ENCODE results near the gene TMEM233.

Gene TMEM233

DNA sequence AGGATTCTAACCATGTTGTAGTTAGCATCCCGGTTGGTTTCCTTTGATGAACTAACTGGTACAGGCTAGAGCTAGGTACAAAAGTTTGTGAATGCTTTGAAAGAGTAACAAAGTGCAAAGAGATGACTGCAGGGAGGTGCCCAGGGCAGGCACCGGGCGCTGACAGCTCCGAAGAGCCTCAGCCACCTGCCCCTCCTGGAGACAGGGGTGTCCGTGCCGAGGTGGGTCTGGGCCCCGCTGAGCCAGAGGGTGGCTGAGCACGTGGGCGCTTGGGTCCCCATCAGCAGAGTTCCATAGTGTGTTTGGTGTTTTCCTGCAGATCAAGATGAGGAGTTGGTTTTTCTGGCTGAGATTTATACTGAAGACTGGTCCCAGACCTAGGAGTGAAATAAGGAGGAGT is 94.3 kb downstream of the TMEM233 start:
- no peak for ATAC-seq
- TF ChIP-seq, protein P1, sequence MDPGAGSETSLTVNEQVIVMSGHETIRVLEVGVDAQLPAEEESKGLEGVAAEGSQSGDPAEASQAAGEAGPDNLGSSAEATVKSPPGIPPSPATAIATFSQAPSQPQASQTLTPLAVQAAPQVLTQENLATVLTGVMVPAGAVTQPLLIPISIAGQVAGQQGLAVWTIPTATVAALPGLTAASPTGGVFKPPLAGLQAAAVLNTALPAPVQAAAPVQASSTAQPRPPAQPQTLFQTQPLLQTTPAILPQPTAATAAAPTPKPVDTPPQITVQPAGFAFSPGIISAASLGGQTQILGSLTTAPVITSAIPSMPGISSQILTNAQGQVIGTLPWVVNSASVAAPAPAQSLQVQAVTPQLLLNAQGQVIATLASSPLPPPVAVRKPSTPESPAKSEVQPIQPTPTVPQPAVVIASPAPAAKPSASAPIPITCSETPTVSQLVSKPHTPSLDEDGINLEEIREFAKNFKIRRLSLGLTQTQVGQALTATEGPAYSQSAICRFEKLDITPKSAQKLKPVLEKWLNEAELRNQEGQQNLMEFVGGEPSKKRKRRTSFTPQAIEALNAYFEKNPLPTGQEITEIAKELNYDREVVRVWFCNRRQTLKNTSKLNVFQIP (CRISPR knock-in tag; IDR thresholded peaks at IDR 0.05; ENCODE audit: borderline replicate concordance, low read depth), result no peak
- TF ChIP-seq SNAI2 (CRISPR knock-in tag; IDR thresholded peaks at IDR 0.05) (no peak), ZNF70 (CRISPR knock-in tag; IDR thresholded peaks at IDR 0.05) (no peak), ISL1 (CRISPR knock-in tag; IDR thresholded peaks at IDR 0.05) (no peak), ARNTL (CRISPR knock-in tag; IDR thresholded peaks at IDR 0.05; ENCODE audit: borderline replicate concordance, low read depth) (no peak), ZFP3 (CRISPR knock-in tag; IDR thresholded peaks at IDR 0.05) (no peak)
- TF ChIP-seq, protein P2, sequence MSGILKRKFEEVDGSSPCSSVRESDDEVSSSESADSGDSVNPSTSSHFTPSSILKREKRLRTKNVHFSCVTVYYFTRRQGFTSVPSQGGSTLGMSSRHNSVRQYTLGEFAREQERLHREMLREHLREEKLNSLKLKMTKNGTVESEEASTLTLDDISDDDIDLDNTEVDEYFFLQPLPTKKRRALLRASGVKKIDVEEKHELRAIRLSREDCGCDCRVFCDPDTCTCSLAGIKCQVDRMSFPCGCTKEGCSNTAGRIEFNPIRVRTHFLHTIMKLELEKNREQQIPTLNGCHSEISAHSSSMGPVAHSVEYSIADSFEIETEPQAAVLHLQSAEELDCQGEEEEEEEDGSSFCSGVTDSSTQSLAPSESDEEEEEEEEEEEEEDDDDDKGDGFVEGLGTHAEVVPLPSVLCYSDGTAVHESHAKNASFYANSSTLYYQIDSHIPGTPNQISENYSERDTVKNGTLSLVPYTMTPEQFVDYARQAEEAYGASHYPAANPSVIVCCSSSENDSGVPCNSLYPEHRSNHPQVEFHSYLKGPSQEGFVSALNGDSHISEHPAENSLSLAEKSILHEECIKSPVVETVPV (CRISPR knock-in tag; IDR thresholded peaks at IDR 0.05), result no peak

DNA sequence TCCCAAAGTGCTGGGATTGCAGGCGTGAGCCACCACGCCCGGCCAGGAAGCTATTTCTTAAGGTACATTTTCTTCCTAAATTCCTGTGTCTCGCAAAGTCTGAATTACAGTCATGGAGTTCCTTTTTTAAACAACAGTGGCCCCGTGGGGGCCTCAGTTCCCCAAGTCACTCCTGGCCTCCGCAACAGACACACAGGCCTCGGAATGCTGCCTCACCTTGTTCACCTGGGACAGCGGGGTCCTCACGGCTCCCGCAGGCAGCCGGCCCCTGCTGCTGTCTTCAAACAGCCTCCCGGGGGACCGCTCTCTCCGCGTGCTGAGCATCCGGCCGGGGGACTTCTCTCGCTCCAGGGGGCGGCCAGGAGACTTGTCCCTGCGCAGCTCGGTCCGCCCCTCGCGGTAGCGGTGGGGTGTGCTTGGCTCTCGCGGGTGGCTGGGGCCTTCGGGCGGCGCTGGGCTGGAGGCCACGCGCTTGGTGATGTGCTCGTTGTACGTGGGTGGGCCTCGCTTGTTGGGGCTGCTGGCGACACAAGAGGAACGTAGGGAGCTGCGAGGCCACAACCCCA is 96.4 kb downstream of the TMEM233 start:
- no peak for ATAC-seq

DNA sequence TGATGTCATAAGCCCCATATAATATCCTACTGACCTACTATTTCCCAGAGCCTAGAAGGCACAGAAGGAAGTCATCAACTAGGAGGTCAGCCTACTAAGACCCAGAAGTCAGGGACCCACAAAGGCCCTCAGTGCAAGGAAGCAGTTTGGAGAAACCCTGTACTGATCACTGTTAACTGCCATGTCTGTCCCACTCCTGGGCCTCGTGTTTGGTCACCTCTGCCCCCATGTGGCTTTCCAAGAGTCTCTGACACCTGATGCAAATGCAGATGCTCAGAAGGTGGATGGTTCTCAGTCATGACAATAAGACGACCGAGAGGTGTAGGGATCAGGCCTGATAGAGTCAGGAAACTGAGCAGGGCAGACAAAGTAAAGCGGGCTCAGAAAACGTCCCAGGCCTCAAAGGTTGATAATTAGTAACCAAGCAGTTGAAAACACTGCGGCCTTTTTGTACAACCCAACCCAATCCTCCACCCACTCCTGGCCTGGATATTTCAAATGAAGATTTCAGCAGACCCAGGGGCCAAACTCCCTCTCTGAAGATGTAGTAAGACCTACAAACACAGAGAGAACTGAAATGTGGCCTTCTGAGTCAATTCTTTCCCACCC is 97.7 kb downstream of the TMEM233 start:
- ATAC-seq, result no peak
- TF ChIP-seq, protein P3, sequence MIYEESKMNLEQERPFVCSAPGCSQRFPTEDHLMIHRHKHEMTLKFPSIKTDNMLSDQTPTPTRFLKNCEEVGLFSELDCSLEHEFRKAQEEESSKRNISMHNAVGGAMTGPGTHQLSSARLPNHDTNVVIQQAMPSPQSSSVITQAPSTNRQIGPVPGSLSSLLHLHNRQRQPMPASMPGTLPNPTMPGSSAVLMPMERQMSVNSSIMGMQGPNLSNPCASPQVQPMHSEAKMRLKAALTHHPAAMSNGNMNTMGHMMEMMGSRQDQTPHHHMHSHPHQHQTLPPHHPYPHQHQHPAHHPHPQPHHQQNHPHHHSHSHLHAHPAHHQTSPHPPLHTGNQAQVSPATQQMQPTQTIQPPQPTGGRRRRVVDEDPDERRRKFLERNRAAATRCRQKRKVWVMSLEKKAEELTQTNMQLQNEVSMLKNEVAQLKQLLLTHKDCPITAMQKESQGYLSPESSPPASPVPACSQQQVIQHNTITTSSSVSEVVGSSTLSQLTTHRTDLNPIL (CRISPR knock-in tag; IDR thresholded peaks at IDR 0.05; ENCODE audit: low read depth), result no peak
- TF ChIP-seq GLIS3 (CRISPR knock-in tag; IDR thresholded peaks at IDR 0.05) (no peak), RARB (CRISPR knock-in tag; IDR thresholded peaks at IDR 0.05) (no peak), ZNF565 (CRISPR knock-in tag; conservative IDR thresholded peaks at IDR 0.05; ENCODE audit: low read depth) (no peak), ESRRG (CRISPR knock-in tag; IDR thresholded peaks at IDR 0.05) (no peak), TCF4 (CRISPR knock-in tag; IDR thresholded peaks at IDR 0.05; ENCODE audit: borderline replicate concordance) (no peak), ARNTL (CRISPR knock-in tag; IDR thresholded peaks at IDR 0.05; ENCODE audit: borderline replicate concordance, low read depth) (no peak), ZC3H10 (CRISPR knock-in tag; IDR thresholded peaks at IDR 0.05) (no peak), ZFP30 (CRISPR knock-in tag; IDR thresholded peaks at IDR 0.05) (no peak), BACH2 (CRISPR knock-in tag; IDR thresholded peaks at IDR 0.05; ENCODE audit: borderline replicate concordance) (no peak), ZNF8 (CRISPR knock-in tag; IDR thresholded peaks at IDR 0.05) (no peak), ZFP3 (CRISPR knock-in tag; IDR thresholded peaks at IDR 0.05) (no peak), CSDC2 (CRISPR knock-in tag; IDR thresholded peaks at IDR 0.05) (no peak)
- TF ChIP-seq, protein P4, sequence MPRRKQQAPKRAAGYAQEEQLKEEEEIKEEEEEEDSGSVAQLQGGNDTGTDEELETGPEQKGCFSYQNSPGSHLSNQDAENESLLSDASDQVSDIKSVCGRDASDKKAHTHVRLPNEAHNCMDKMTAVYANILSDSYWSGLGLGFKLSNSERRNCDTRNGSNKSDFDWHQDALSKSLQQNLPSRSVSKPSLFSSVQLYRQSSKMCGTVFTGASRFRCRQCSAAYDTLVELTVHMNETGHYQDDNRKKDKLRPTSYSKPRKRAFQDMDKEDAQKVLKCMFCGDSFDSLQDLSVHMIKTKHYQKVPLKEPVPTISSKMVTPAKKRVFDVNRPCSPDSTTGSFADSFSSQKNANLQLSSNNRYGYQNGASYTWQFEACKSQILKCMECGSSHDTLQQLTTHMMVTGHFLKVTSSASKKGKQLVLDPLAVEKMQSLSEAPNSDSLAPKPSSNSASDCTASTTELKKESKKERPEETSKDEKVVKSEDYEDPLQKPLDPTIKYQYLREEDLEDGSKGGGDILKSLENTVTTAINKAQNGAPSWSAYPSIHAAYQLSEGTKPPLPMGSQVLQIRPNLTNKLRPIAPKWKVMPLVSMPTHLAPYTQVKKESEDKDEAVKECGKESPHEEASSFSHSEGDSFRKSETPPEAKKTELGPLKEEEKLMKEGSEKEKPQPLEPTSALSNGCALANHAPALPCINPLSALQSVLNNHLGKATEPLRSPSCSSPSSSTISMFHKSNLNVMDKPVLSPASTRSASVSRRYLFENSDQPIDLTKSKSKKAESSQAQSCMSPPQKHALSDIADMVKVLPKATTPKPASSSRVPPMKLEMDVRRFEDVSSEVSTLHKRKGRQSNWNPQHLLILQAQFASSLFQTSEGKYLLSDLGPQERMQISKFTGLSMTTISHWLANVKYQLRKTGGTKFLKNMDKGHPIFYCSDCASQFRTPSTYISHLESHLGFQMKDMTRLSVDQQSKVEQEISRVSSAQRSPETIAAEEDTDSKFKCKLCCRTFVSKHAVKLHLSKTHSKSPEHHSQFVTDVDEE (CRISPR knock-in tag; IDR thresholded peaks at IDR 0.05), result no peak
- TF ChIP-seq, protein P5, sequence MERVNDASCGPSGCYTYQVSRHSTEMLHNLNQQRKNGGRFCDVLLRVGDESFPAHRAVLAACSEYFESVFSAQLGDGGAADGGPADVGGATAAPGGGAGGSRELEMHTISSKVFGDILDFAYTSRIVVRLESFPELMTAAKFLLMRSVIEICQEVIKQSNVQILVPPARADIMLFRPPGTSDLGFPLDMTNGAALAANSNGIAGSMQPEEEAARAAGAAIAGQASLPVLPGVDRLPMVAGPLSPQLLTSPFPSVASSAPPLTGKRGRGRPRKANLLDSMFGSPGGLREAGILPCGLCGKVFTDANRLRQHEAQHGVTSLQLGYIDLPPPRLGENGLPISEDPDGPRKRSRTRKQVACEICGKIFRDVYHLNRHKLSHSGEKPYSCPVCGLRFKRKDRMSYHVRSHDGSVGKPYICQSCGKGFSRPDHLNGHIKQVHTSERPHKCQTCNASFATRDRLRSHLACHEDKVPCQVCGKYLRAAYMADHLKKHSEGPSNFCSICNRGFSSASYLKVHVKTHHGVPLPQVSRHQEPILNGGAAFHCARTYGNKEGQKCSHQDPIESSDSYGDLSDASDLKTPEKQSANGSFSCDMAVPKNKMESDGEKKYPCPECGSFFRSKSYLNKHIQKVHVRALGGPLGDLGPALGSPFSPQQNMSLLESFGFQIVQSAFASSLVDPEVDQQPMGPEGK (CRISPR knock-in tag; IDR thresholded peaks at IDR 0.05; ENCODE audit: borderline replicate concordance), result no peak
- TF ChIP-seq, protein P2 (CRISPR knock-in tag; IDR thresholded peaks at IDR 0.05), result no peak

More for the DNA sequence above, 96.4 kb downstream of the TMEM233 start:
- TF ChIP-seq ZFP30 (CRISPR knock-in tag; IDR thresholded peaks at IDR 0.05), result no peak
- TF ChIP-seq TCF4 (CRISPR knock-in tag; IDR thresholded peaks at IDR 0.05; ENCODE audit: borderline replicate concordance), result no peak
- TF ChIP-seq SNAI2 (CRISPR knock-in tag; IDR thresholded peaks at IDR 0.05), result no peak
- no peak for TF ChIP-seq BACH2 (CRISPR knock-in tag; IDR thresholded peaks at IDR 0.05; ENCODE audit: borderline replicate concordance)
- TF ChIP-seq ZC3H10 (CRISPR knock-in tag; IDR thresholded peaks at IDR 0.05), result no peak
- TF ChIP-seq, protein P3 (CRISPR knock-in tag; IDR thresholded peaks at IDR 0.05; ENCODE audit: low read depth), result no peak
- TF ChIP-seq, protein P2 (CRISPR knock-in tag; IDR thresholded peaks at IDR 0.05), result no peak
- TF ChIP-seq ZNF8 (CRISPR knock-in tag; IDR thresholded peaks at IDR 0.05), result no peak
